Frontal cortex (tissue), 4 donors: Measurements from ENCODE around the gene GFRA1. TPM values are rescaled to one million over a fixed set of nuclear protein-coding genes. Genes with fewer than 3 reads are reported as not detected.

Experiments used
- DNase-seq, 2 donors: peaks; one replicate each; pipeline ENCODE4 v3.0.0; 2012; ENCODE audit warnings: low spot score in 2 of 2
- FAIRE-seq: peaks from 2 replicates; lab custom pipeline; 2012; peaks lifted over from hg19 to GRCh38; lab: Jason Lieb, UNC
- total RNA-seq: library from RNA; depleted of rRNA; stranded (reverse); fragments of >200 nt; gene quantifications from one replicate; pipeline ENCODE4 v1.2.3, GENCODE V29; 2014
- donor health status: control.
- donor health status: control.
- donor health status: control.

GFRA1 gene
- total RNA-seq, 1 donor from 2014 or later, result 8.2 TPM

DNA sequence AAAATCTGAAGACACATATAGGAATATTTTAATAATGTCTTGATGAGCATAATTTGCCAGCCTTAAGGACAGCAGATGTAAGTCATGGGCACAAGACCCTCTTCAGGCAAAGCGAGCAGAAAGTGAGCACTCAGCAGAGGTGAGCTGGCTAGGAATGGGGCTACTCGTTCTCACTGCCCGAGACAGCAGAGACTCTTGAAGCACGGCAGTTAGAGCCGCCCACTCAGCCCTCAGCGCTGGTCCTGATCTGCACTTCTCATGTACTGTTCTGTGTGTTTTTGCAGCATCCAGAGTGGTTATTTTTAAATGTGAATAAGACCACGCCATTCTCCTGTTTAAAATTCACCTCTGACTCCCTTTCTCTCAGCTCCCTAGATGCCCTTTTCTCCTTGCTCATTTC lies 65.3 kb downstream of the GFRA1 start:
- DNase-seq, result no peak

DNA sequence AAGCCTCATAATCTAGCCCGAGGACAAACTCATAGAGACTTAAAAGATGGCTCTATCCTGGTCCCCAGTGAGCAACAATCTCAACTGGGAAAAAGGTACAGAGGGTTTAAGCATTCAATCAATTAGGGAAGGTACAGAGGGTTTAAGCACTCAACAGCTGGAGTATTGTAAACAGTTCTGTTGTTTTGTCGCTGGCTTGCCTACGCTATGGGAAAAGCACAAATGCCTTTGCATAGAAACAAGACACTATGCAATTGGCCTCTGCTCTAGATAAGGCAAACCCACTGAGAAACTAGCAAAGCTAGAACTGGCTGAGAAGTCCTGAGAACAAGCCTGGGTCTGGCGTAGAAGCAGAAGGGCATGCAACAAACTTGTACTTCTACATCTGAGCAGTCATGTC lies 69.3 kb downstream of the GFRA1 start:
- no peak for FAIRE-seq
- no peak for DNase-seq

More for the DNA sequence above, 65.3 kb downstream of the GFRA1 start:
- FAIRE-seq, result no peak

GRCh38 chr10:116201670-116202430 lies 71.2 kb downstream of the GFRA1 start:
- no peak for DNase-seq
- no peak for FAIRE-seq

GRCh38 chr10:116201011-116201410 lies 72.0 kb downstream of the GFRA1 start:
- FAIRE-seq, result no peak

DNA sequence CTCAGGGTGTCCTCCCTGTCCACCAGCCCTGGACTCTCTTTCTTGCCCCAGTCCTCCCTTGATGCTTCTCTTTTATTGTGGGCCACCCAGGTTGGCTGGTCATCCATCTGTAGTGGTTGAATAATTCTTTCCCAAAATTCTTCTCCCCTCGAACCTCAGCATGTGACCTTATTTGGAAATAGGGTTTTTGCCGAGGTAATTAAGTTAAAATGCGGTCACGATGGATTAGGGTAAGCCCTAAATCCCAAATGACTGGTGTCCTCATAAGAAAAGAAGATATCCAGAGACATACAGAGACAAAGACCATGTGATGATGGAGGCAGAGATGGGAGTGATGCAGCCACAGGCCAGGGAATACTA lies 74.3 kb downstream of the GFRA1 start:
- DNase-seq, result no peak
- FAIRE-seq, result no peak

More at GRCh38 chr10:116201011-116201410, 72.0 kb downstream of the GFRA1 start:
- no peak for DNase-seq

GRCh38 chr10:116197946-116198675 lies 74.9 kb downstream of the GFRA1 start:
- DNase-seq (no peak), FAIRE-seq (no peak)

DNA sequence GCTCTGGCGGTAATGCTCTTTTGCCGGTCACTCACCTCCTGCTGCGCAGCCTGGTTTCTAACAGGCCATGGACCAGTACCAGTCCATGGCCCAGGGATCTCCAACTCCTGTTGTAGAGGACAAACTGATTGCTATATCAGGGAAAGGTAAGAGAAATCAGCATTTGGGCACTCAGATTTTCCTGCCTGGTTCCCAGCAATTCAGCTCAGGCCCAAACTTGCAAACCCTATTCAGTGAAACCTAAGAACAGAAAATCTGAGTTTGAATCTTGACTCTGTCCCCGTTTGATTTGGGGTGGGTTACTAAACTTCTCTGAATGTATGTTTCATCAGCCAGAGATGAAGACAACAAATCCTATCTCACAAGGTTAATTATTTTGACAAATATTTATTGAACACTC lies 77.4 kb downstream of the GFRA1 start:
- FAIRE-seq (no peak), DNase-seq (no peak)

GRCh38 chr10:116195039-116195438 lies 78.0 kb downstream of the GFRA1 start:
- DNase-seq, result no peak
- FAIRE-seq, result no peak

DNA sequence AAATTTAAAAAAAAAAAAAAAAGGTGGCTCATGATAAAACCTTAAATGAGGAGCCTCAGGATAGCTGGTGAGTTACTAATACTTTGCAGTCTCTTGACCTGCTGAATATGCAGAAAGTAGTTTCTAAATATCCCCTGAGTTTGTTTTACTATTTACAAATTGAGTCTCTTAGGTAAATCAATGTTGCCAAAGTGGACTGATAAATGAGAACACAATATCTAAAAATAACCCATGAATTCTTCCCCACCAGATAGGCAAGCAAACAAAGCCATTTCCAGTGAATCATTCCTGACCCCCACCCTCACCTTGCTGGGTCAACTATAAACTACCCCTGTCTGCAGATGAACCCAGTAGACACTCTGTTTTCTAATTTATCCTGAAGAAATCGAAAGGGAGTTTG lies 78.9 kb downstream of the GFRA1 start:
- DNase-seq (no peak), FAIRE-seq (no peak)

DNA sequence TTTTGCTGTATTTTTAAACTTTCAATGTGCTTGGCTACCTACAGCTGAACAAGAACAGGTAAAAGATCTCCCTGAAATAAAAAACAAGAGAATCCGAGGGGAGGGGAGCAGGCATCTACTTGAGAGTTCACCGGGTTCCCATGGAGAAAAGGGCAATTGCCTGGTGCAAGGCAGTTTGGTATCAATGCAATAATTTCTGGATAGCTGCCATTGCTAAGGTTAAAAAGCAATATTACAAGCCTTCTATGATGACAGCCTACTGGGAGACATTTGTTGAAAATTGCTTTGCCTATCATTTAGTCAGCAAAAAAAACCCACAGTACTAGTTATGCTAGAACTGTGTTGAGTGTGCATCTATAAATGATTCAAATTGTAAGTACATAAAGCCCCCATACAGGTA lies 82.1 kb downstream of the GFRA1 start:
- DNase-seq (no peak), FAIRE-seq (no peak)

- no peak for FAIRE-seq
- no peak for DNase-seq
Measured at GRCh38 chr10:116186273-116186672, 86.7 kb downstream of the GFRA1 start.

GRCh38 chr10:116185199-116185867 lies 87.7 kb downstream of the GFRA1 start:
- DNase-seq, result no peak
- no peak for FAIRE-seq

GRCh38 chr10:116184512-116184794 lies 88.6 kb downstream of the GFRA1 start:
- DNase-seq, result no peak
- FAIRE-seq, result no peak

DNA sequence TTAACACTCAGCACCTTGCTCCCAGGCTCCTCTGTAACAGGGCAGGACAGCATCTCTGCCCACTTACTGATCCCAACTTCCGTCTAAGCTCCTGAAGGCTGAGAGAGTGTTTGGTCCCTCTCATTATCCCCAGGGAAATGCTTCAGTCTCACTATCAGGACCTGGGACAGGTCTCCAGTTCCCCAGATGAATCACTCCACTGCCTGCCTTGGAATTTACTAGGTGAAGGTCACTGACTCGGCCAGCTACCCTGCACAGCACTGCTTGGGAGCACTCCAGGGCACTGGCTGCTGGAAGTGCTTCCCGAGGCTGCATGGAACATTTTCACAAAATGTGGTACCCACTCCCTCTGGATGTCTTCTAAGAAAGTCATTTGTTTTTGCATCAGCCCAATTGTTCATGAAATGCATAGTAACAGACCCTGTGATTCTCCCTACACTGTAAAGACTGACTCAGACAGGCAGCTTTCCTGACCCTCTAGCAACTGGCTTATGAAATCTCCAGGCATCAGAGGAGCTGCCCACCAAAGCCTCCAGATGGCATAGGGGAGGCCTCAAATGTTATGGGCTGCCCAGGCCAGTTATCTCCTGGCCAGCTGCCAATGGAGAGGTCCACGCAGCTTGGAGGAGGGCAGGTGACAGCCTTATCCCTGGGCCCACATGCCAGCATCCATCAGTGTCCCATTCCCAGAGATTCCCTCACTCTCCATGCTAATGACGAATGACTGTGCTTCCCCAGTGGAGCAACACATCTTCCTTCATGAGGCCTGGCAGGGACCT lies 89.1 kb downstream of the GFRA1 start:
- DNase-seq, result no peak
- no peak for FAIRE-seq

- FAIRE-seq (no peak), DNase-seq (no peak)
Measured at GRCh38 chr10:116182426-116182825, 90.6 kb downstream of the GFRA1 start.

- FAIRE-seq, result no peak
- DNase-seq, result no peak
Measured at GRCh38 chr10:116178086-116178605, 94.9 kb downstream of the GFRA1 start.

GRCh38 chr10:116175231-116175630 lies 97.8 kb downstream of the GFRA1 start:
- no peak for DNase-seq
- no peak for FAIRE-seq

GRCh38 chr10:116171505-116171904 lies 101.5 kb downstream of the GFRA1 start:
- DNase-seq, result no peak
- no peak for FAIRE-seq

DNA sequence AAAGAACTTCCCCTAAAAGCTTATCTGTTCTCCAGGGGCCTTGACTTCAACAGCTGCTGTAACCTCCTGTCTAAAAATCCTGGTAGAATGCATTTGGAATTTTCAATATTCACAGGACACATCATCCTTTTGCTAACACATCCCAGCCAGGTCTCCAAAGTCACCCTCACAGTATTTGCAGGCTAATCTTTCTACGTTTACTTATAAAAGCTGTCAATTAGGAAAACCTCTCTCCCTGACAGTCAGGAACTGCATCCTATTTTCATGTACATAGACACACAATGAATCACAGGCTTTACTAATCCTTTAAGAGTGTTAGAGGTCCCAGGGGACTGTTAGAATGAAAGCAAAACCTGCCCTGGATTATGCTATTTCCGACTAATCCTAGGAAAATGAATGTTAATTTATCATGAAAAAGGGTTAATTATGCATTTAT lies 102.2 kb downstream of the GFRA1 start:
- DNase-seq (no peak), FAIRE-seq (no peak)

DNA sequence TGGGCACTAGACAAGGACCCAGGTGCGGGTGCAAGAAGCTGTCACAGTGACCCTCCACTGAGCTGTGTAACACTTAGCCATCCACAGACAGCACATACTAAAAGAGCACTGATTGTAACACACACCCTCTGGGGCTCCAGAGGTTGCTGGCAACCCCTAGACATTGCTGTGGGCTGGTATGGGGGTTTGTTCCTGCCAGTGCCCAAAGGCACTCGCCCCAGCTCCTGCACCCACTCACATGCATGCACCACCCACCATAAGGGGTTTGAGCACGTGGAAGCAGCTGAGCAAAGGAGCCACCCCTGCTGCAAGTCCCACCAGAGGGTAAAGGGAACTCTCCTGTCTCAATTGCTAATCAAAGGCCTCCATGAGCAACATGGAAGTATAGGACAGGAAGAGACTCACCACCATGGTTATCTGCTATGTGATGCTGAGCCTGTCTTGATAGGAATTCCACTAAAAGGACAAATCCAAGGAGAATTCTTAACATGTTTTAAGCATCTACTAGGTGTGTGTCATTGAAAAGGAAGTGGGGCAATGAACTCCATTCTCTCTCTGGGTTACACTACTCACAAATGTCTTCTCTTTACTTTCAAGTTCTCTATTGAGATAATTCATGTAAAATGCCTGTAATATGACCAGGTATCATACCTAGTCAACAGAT lies 103.1 kb downstream of the GFRA1 start:
- no peak for FAIRE-seq
- no peak for DNase-seq
